IPS DF 6.9 (cell line): ENCODE measurements around the gene XYLT1.
"Not testable (repeated sequence)": the region's sequence is repeated elsewhere in the genome, so short reads cannot be mapped to it uniquely, and the experiment has no call there.

ENCODE experiments used
- DNase-seq: peaks from one replicate; pipeline ENCODE4 v3.0.0-alpha.2; 2013; ENCODE audit warnings: low read depth, low spot score
- H3K27ac ChIP-seq: one replicate; pipeline ENCODE4 v1.5.1; 2013; ENCODE audit warnings: low read length, control low read depth
- H3K27me3 ChIP-seq: 2 replicates; pipeline ENCODE4 v1.6.1; 2013; ENCODE audit warnings: mild to moderate bottlenecking, low read length; ENCODE audit not compliant: control insufficient read depth, insufficient read depth
- H3K36me3 ChIP-seq: 2 replicates; pipeline ENCODE4 v1.6.1; 2013; ENCODE audit warnings: low read length; ENCODE audit not compliant: control insufficient read depth, insufficient read depth
- H3K4me1 ChIP-seq: 2 replicates; pipeline ENCODE4 v1.6.1; 2013; ENCODE audit warnings: low read length; ENCODE audit not compliant: control insufficient read depth, insufficient read depth
- H3K4me3 ChIP-seq: 2 replicates; pipeline ENCODE4 v1.5.1; 2013; ENCODE audit warnings: mild to moderate bottlenecking, low read length
- H3K9me3 ChIP-seq: 2 replicates; pipeline ENCODE4 v1.6.1; 2013; ENCODE audit warnings: low read length, inconsistent platforms; ENCODE audit not compliant: control insufficient read depth, insufficient read depth
- WGBS: extraction: QIAGEN DNeasy Blood & Tissue Kit; methylation state at CpG from one replicate; pipeline ENCODE4 v1.1.7; 2013; ENCODE audit warnings: mixed read lengths, missing lambda C conversion rate; ENCODE audit not compliant: insufficient read length, insufficient coverage; 5-methylcytosine and 5-hydroxymethylcytosine counted together

Gene XYLT1

DNA sequence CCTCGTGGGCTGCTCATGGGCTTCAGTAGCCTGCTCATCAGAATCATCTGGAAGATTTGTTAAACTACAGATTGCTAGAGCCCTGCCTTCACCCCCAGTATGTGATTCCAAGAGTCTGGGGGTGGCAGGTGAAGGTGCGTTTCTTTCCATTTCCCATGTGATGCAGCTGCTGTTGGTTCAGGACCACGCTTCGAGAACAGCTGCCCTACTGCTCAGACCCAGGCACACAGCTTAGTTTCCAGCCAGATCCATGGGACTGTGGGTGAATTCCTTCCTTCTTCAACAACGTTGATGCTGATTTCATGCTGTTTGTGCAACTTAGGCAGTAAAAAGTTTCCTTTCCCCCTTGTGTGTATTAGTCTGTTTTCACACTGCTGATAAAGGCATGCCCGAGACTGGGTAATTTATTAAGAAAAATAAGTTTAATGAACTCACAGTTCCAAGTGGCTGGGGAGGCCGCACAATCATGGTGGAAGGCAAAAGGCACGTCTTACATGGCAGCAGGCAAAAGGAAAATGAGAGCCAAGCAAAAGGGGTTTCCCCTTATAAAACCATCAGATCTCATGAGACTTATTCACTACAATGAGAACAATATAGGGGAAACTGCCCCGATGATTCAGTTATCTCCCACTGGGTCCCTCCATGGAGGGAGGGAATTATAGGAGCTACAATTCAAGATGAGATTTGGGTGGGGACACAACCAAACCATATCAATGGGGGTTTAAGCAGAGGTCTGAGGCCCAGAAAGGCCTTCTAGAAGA, 159.2 kb downstream of the XYLT1 start:
- H3K9me3 ChIP-seq = no peaks in the 10 kb centered on the region
- no peaks in the 10 kb centered on the region for H3K36me3 ChIP-seq
- no peak overlapping the region for H3K27ac ChIP-seq
- no peaks in the 10 kb centered on the region for H3K27me3 ChIP-seq
- WGBS = no CpG with 5 or more reads among the region's 9 CpGs
- H3K4me3 ChIP-seq = no peak overlapping the region
- no peak for DNase-seq
- no peaks in the 10 kb centered on the region; the same call in 1 of the 2 replicates for H3K4me1 ChIP-seq

DNA sequence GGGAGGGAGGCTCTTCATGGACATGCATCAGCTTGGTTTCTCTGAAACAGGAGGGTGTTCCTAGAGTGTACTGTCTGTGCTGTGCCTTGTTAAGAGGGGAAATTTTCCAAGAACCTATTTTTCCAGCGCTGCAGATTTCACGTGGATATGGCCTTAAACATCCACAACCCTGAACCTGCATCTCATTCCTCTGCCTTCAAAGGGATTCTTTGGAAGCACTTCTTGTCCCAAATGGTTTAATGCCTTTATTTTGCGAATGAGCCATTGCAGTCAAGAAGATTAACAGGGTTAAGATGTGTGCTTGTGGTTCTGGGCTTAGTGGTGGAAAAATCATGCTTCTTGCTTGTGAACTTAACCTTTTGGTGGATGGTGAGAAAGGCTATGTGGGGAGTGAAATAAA, 161.2 kb downstream of the XYLT1 start:
- Histone ChIP-seq H3K4me1 (no peaks in the 10 kb centered on the region; the same call in 1 of the 2 replicates), H3K27ac (no peak overlapping the region), H3K4me3 (no peak overlapping the region), H3K36me3 (no peaks in the 10 kb centered on the region), H3K27me3 (no peaks in the 10 kb centered on the region), H3K9me3 (no peaks in the 10 kb centered on the region)
- no peak for DNase-seq
- no CpG with 5 or more reads among the region's 3 CpGs for WGBS

DNA sequence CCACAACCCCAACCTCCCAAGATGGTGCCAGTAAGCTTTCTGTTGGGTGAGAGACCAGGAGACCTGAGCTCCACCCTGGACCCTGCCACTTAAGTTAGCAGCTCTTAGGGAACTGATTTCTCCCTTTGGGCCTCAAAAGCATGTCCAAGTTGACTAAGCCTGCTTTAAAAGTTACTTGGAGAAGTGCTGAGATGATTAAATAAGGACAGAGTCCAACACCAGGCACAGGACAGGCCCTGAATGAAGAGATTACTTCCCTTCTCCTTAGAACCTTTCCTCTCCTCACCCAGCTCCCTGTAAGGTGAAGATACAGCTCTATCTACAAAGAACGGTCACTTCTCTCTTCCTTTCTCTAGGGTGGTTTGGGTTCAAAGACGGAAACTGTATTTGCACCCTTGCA, 162.6 kb downstream of the XYLT1 start:
- Histone ChIP-seq H3K27ac (no peak overlapping the region), H3K4me3 (no peak overlapping the region), H3K9me3 (no peaks in the 10 kb centered on the region), H3K36me3 (no peaks in the 10 kb centered on the region), H3K4me1 (no peaks in the 10 kb centered on the region; the same call in 1 of the 2 replicates), H3K27me3 (no peaks in the 10 kb centered on the region)
- no peak for DNase-seq
- WGBS = no CpG with 5 or more reads among the region's 2 CpGs

DNA sequence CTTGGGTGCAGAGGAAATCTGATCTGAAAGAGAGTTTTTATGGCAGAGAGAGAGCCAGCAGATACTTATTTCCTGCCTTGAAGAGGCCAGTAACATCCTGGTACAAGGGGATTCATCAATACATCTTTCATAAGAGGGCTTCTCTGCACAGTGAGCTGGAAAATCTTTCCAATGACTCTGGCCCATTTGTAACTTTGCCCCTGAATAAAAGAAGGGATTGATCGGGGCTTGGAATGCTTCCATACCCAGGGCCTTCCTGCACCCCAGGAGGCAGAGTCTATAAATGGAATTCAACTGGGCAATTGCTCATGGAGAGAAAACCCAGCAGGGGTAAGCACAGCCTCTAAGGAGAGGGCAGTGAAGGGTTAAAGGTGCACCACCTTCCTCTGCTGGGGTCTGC, 163.3 kb downstream of the XYLT1 start:
- Histone ChIP-seq H3K27ac (no peak overlapping the region), H3K4me3 (no peak overlapping the region), H3K27me3 (no peaks in the 10 kb centered on the region), H3K4me1 (peaks cover 1% of the 10 kb centered on the region; the same call in 1 of the 2 replicates), H3K36me3 (no peaks in the 10 kb centered on the region), H3K9me3 (no peaks in the 10 kb centered on the region)
- no peak for DNase-seq
- no CpG with 5 or more reads among the region's 1 CpG for WGBS

DNA sequence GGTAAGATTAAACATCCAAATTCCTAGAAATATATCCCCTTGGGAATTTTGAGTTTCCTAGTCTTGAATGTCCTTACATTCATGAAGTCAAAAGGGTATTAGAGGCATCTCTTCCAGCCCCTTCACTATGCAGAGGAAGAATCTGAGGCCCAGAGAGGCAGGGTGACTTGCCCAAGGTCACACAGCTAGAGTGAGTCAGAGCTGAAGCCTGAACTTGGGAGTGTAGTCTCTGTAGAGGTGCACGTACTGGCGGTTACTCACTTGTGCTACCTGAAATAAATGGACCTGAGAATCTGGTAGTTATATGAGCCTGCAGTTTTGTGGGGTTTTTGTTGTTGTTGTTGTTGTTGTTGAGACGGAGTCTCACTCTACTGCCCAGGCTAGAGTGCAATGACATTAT, 164.0 kb downstream of the XYLT1 start:
- no peak overlapping the region for H3K27ac ChIP-seq
- no peaks in the 10 kb centered on the region for H3K9me3 ChIP-seq
- no peaks in the 10 kb centered on the region for H3K27me3 ChIP-seq
- WGBS = no CpG with 5 or more reads among the region's 3 CpGs
- no peaks in the 10 kb centered on the region for H3K36me3 ChIP-seq
- no peak overlapping the region for H3K4me3 ChIP-seq
- DNase-seq = no peak
- H3K4me1 ChIP-seq = peaks cover 1% of the 10 kb centered on the region; the same call in 1 of the 2 replicates

DNA sequence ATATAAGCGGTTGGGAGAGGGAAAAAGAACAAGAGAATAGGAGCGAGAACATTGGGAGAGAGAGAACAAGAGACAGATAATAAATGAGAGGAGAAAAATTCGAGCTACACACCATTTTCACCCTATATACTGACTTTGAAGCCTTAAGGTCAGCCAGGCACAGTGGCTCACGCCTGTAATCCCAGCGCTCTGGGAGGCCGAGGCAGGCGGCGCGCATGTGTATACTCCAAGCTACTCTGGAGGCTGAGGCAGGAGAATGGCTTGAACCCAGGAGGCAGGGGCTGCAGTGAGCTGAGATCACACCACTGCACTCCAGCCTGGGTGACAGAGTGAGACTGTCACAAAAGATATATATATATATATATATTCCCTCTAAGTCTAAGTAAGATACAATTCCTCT, 164.5 kb downstream of the XYLT1 start:
- H3K4me1 ChIP-seq, H3K27ac ChIP-seq, H3K4me3 ChIP-seq, DNase-seq, H3K36me3 ChIP-seq, H3K9me3 ChIP-seq, H3K27me3 ChIP-seq: not testable (repeated sequence)
- no CpG with 5 or more reads among the region's 9 CpGs for WGBS

DNA sequence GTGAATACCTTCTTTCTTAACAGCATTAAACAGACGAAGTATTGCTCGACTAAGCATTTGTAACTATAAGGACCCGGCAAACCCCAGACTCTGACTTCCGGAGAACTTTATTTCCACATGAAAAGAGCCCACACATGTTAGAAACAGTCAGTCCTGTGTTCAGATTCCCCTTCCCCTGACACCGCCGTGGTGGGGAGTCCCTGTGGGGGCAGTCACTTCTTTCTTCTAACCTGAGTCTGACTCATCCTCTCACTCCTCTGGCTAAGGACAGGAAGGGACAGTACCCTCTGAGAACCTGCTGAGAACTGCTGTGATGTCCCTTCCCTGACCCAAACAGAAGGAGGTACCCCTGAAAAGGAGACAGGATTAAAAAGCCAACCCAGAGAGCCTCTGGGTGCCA, 165.1 kb downstream of the XYLT1 start:
- Histone ChIP-seq H3K27me3 (no peaks in the 10 kb centered on the region), H3K36me3 (no peaks in the 10 kb centered on the region), H3K4me1 (peaks cover 1% of the 10 kb centered on the region; the same call in 1 of the 2 replicates), H3K4me3 (no peak overlapping the region), H3K9me3 (no peaks in the 10 kb centered on the region), H3K27ac (no peak overlapping the region)
- DNase-seq = no peak
- WGBS = no CpG with 5 or more reads among the region's 6 CpGs

DNA sequence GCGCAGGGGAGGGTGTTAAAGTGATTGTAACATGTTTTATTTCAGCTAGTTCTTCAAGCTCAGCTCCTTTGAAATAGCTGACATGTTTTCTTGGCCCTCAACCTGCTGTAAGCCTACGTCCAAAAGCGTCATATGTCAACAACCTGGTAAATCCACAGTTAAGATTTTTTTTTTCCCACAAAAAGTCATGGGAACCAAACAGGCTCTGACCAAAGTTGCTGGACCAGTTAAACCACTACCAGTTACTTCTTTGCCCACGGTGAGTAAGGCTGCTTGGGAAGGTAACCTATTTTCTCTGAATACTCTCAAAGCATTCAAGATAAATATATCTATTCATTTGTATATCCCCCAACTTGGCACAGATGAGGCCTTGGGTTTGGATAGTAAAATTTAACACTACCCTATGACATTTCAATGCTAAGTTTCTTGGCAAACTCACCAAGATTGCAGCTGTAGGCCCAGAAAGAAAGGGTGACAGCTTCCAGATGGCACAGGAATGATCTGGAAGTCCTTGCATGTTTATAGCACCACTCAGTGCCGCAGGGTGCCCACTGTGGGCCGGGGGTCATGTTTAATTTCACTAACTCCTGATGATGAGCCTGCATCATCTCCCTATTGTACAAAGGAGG, 166.2 kb downstream of the XYLT1 start:
- WGBS = no CpG with 5 or more reads among the region's 6 CpGs
- no peak overlapping the region for H3K27ac ChIP-seq
- no peaks in the 10 kb centered on the region for H3K9me3 ChIP-seq
- no peaks in the 10 kb centered on the region for H3K27me3 ChIP-seq
- no peaks in the 10 kb centered on the region for H3K36me3 ChIP-seq
- peaks cover 1% of the 10 kb centered on the region; the same call in 1 of the 2 replicates for H3K4me1 ChIP-seq
- no peak for DNase-seq
- H3K4me3 ChIP-seq = no peak overlapping the region

DNA sequence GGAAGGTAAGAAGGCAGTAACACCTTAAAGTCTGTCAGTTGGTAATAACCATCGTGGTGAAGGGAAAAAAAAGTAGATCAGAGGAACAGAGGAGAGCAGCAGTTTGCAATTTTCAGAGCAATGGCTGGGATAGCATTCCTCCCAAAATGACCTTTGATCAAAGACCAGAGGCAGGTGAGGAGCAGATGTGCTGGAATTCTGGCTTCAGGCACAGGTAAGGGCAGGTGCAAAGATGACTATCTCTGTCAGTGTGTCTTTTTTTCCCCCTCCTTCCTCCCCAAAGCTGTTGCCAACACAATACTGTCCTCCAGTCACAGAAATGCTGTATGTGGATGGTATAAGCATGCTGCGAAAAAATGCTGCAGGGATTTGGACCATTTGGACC, 166.7 kb downstream of the XYLT1 start:
- WGBS = no CpG with 5 or more reads among the region's 2 CpGs
- Histone ChIP-seq H3K9me3 (no peaks in the 10 kb centered on the region), H3K4me3 (no peak overlapping the region), H3K4me1 (peaks cover 1% of the 10 kb centered on the region; the same call in 1 of the 2 replicates), H3K36me3 (no peaks in the 10 kb centered on the region), H3K27me3 (no peaks in the 10 kb centered on the region), H3K27ac (no peak overlapping the region)
- no peak for DNase-seq

DNA sequence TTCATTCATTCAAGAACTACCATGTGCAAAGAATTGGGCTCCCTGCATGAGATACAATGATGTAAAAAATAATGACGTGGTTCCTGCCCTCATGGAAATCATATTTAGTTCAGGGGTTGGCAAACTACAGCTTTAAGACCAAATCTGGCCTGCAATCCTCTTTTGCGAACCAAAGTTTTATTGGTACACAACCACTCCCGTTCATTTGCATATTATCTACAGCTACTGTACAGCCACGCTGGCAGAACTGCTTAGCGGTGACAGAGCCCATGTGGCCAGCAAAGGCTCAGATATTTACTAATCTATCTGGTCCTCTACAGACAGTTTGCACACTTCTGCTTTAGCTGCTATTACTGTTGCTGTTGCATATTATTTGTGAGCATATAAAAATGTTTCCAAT, 167.7 kb downstream of the XYLT1 start:
- DNase-seq = no peak
- no CpG with 5 or more reads among the region's 5 CpGs for WGBS
- Histone ChIP-seq H3K36me3 (no peaks in the 10 kb centered on the region), H3K4me3 (no peak overlapping the region), H3K27me3 (no peaks in the 10 kb centered on the region), H3K27ac (no peak overlapping the region), H3K4me1 (peaks cover 1% of the 10 kb centered on the region; the same call in 1 of the 2 replicates), H3K9me3 (no peaks in the 10 kb centered on the region)
